HepG2 (cell line): Measurements from ENCODE around the gene PRIM2. TPM values are rescaled to one million over a fixed set of nuclear protein-coding genes. Genes with fewer than 3 reads are reported as not detected.

Source experiments
- CSRNP1 ChIP-seq: sonication (generic); formaldehyde crosslinking; IDR thresholded peaks from 2 replicates; pipeline ENCODE4 v1.8.1; 2023; ENCODE audit warnings: mild to moderate bottlenecking, missing genetic modification reagents
- GABPA ChIP-seq, 2 experiments: IDR thresholded peaks; 2 replicates each; pipeline ENCODE4 v1.6.1; 2011 to 2016; ENCODE audit warnings: low read depth in 2 of 2, low read length in 1 of 2, missing biosample characterization in 1 of 2, missing genetic modification characterization in 1 of 2
- MAX ChIP-seq: IDR thresholded peaks from 2 replicates; pipeline ENCODE4 v1.6.1; 2012; ENCODE audit warnings: inconsistent platforms
- NCOA5 ChIP-seq: sonication (generic); formaldehyde crosslinking; IDR thresholded peaks from 2 replicates; pipeline ENCODE4 v1.4.0; 2020; ENCODE audit warnings: missing genetic modification reagents
- RFX1 ChIP-seq: fragments of 450-650 bp; IDR thresholded peaks from 2 replicates; pipeline ENCODE4 v1.6.1; 2017
- STAG1 ChIP-seq: sonication (generic); formaldehyde crosslinking; IDR thresholded peaks from 2 replicates; pipeline ENCODE4 v1.4.0; 2020; ENCODE audit warnings: missing genetic modification reagents
- ZFP37 ChIP-seq: sonication (generic); formaldehyde crosslinking; IDR thresholded peaks from 2 replicates; pipeline ENCODE4 v1.4.0; 2020; ENCODE audit warnings: missing genetic modification reagents, borderline replicate concordance
- ZGPAT ChIP-seq: IDR thresholded peaks from 2 replicates; pipeline ENCODE4 v1.6.1; 2016; ENCODE audit warnings: mild to moderate bottlenecking
- ZNF138 ChIP-seq: sonication (generic); formaldehyde crosslinking; IDR thresholded peaks from 2 replicates; pipeline ENCODE4 v1.5.0; 2020; ENCODE audit warnings: mild to moderate bottlenecking, low read depth, missing genetic modification reagents
- ZNF580 ChIP-seq: IDR thresholded peaks from 2 replicates; pipeline ENCODE4 v1.6.1; 2016; ENCODE audit warnings: low read depth, borderline replicate concordance
- polyA plus RNA-seq, 8 experiments: library from polyadenylated mRNA; depleted of rRNA in 3 of 8; stranded (reverse) in 7 of 8; unstranded in 1 of 8; fragments of >200 nt; fragmentation: Illumina TruSeq in 4 of 8; extraction: Trizol in 4 of 8; gene quantifications; 2 replicates each; pipeline versions ENCODE4 v1.2.1 to v1.2.3, GENCODE V29; 2011 to 2016; ENCODE audit warnings: low read depth in 4 of 8, missing spikeins in 1 of 8, mixed read lengths in 1 of 8; ENCODE audit not compliant: insufficient read depth in 1 of 8
- total RNA-seq, 5 experiments: library from RNA; depleted of rRNA; stranded (reverse); fragments of >200 nt; fragmentation: Illumina TruSeq; extraction: Trizol; gene quantifications; 2 replicates each; pipeline ENCODE4 v1.2.3, GENCODE V29; 2016; ENCODE audit warnings: low read depth in 1 of 5
- TF ChIP-seq, protein P1 (sequence below): sonication (generic); formaldehyde crosslinking; IDR thresholded peaks from 2 replicates; pipeline ENCODE4 v1.4.0; 2020; ENCODE audit warnings: missing genetic modification reagents
- TF ChIP-seq, protein P2 (sequence below): sonication (generic); formaldehyde crosslinking; IDR thresholded peaks from 2 replicates; pipeline ENCODE4 v1.8.0; 2022; ENCODE audit warnings: mild to moderate bottlenecking, missing genetic modification reagents; ENCODE audit not compliant: insufficient replicate concordance
- TF ChIP-seq, protein P3 (sequence below), 2 experiments: sonication (generic) in 1 of 2; formaldehyde crosslinking in 1 of 2; IDR thresholded peaks; 2 replicates each; pipeline versions ENCODE4 v1.4.0 to v1.6.1; 2018 to 2020; ENCODE audit warnings: missing genetic modification reagents in 2 of 2, borderline replicate concordance in 1 of 2, low read depth in 1 of 2, mild to moderate bottlenecking in 1 of 2, missing biosample characterization in 1 of 2
- TF ChIP-seq, protein P4 (sequence below): sonication (generic); formaldehyde crosslinking; IDR thresholded peaks from 2 replicates; pipeline ENCODE4 v1.4.0; 2020; ENCODE audit warnings: mild to moderate bottlenecking, missing genetic modification reagents, borderline replicate concordance

PRIM2 gene
- total and polyA plus RNA-seq, 2 of the 13 experiments (the other 11 are each of a cell fraction or from before 2014, with no cell fraction given) = 8.0 to 52.7 TPM

DNA sequence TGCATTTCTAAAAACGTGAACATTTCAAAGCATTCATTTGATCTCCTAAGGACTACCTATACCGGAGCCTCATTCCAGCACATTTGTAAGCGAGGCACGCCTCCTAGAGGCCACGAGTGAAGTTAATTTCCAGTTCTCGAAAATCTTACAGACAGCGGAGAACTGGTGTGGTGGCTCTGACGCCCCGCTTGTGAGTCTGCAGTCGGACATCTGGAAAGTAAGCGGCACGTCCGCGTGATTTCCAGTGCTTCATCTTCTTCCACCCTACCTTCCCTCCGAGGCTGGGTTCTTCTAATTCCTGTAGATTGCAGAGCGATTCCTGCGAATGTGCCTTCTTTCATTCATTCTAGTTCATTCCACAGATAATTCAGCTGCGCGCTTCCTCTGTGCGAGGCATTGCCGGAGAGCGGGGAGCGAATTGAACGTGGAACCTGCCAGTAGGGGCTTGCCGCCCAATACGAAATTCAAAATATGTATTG, 810 bp upstream of the PRIM2 start (continued):
- TF ChIP-seq GABPA (IDR thresholded peaks at IDR 0.05; ENCODE audit: low read depth, low read length) = no peak
- peak; percentile 29; the same call in 1 of the 2 replicates for TF ChIP-seq GABPA (CRISPR knock-in tag; IDR thresholded peaks at IDR 0.05; ENCODE audit: low read depth)
- TF ChIP-seq, protein P1, sequence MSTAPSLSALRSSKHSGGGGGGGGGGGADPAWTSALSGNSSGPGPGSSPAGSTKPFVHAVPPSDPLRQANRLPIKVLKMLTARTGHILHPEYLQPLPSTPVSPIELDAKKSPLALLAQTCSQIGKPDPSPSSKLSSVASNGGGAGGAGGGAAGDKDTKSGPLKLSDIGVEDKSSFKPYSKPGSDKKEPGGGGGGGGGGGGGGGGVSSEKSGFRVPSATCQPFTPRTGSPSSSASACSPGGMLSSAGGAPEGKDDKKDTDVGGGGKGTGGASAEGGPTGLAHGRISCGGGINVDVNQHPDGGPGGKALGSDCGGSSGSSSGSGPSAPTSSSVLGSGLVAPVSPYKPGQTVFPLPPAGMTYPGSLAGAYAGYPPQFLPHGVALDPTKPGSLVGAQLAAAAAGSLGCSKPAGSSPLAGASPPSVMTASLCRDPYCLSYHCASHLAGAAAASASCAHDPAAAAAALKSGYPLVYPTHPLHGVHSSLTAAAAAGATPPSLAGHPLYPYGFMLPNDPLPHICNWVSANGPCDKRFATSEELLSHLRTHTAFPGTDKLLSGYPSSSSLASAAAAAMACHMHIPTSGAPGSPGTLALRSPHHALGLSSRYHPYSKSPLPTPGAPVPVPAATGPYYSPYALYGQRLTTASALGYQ (CRISPR knock-in tag) = no peak
- TF ChIP-seq CSRNP1 (CRISPR knock-in tag) = no peak
- TF ChIP-seq ZGPAT (CRISPR knock-in tag) = peak; percentile 65; the same call in 1 of the 2 replicates
- TF ChIP-seq, protein P2, sequence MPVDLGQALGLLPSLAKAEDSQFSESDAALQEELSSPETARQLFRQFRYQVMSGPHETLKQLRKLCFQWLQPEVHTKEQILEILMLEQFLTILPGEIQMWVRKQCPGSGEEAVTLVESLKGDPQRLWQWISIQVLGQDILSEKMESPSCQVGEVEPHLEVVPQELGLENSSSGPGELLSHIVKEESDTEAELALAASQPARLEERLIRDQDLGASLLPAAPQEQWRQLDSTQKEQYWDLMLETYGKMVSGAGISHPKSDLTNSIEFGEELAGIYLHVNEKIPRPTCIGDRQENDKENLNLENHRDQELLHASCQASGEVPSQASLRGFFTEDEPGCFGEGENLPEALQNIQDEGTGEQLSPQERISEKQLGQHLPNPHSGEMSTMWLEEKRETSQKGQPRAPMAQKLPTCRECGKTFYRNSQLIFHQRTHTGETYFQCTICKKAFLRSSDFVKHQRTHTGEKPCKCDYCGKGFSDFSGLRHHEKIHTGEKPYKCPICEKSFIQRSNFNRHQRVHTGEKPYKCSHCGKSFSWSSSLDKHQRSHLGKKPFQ (CRISPR knock-in tag) = no peak
- no peak for TF ChIP-seq RFX1
- TF ChIP-seq, protein P3, sequence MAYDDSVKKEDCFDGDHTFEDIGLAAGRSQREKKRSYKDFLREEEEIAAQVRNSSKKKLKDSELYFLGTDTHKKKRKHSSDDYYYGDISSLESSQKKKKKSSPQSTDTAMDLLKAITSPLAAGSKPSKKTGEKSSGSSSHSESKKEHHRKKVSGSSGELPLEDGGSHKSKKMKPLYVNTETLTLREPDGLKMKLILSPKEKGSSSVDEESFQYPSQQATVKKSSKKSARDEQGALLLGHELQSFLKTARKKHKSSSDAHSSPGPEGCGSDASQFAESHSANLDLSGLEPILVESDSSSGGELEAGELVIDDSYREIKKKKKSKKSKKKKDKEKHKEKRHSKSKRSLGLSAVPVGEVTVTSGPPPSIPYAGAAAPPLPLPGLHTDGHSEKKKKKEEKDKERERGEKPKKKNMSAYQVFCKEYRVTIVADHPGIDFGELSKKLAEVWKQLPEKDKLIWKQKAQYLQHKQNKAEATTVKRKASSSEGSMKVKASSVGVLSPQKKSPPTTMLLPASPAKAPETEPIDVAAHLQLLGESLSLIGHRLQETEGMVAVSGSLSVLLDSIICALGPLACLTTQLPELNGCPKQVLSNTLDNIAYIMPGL (CRISPR knock-in tag; IDR thresholded peaks at IDR 0.05; ENCODE audit: borderline replicate concordance in 1 of 2, low read depth in 1 of 2) = peak; percentile 78 to 86; a peak in 3 of 4 replicates
- no peak for TF ChIP-seq NCOA5 (CRISPR knock-in tag)
- TF ChIP-seq ZNF580 (CRISPR knock-in tag) = peak; percentile 73; the same call in 1 of the 2 replicates
- TF ChIP-seq MAX = peak; percentile 67
- no peak for TF ChIP-seq ZNF138
- peak; percentile 93 for TF ChIP-seq STAG1 (CRISPR knock-in tag)
- TF ChIP-seq, protein P4, sequence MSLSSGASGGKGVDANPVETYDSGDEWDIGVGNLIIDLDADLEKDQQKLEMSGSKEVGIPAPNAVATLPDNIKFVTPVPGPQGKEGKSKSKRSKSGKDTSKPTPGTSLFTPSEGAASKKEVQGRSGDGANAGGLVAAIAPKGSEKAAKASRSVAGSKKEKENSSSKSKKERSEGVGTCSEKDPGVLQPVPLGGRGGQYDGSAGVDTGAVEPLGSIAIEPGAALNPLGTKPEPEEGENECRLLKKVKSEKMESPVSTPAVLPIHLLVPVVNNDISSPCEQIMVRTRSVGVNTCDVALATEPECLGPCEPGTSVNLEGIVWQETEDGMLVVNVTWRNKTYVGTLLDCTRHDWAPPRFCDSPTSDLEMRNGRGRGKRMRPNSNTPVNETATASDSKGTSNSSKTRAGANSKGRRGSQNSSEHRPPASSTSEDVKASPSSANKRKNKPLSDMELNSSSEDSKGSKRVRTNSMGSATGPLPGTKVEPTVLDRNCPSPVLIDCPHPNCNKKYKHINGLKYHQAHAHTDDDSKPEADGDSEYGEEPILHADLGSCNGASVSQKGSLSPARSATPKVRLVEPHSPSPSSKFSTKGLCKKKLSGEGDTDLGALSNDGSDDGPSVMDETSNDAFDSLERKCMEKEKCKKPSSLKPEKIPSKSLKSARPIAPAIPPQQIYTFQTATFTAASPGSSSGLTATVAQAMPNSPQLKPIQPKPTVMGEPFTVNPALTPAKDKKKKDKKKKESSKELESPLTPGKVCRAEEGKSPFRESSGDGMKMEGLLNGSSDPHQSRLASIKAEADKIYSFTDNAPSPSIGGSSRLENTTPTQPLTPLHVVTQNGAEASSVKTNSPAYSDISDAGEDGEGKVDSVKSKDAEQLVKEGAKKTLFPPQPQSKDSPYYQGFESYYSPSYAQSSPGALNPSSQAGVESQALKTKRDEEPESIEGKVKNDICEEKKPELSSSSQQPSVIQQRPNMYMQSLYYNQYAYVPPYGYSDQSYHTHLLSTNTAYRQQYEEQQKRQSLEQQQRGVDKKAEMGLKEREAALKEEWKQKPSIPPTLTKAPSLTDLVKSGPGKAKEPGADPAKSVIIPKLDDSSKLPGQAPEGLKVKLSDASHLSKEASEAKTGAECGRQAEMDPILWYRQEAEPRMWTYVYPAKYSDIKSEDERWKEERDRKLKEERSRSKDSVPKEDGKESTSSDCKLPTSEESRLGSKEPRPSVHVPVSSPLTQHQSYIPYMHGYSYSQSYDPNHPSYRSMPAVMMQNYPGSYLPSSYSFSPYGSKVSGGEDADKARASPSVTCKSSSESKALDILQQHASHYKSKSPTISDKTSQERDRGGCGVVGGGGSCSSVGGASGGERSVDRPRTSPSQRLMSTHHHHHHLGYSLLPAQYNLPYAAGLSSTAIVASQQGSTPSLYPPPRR (CRISPR knock-in tag) = no peak
- no peak for TF ChIP-seq ZFP37 (CRISPR knock-in tag)
